GM21381 (cell line): Measurements from ENCODE around the gene ERVH48-1.
"Not testable (repeated sequence)": the region's sequence is repeated elsewhere in the genome, so short reads cannot be mapped to it uniquely, and the experiment has no call there.

Source experiments
- ATAC-seq: cut with Tn5 transposase; IDR thresholded peaks from one replicate; pipeline ENCODE4 v1.9.1; 2021; ENCODE audit warnings: mild to moderate bottlenecking, moderate library complexity; ENCODE audit not compliant: unreplicated experiment

Gene ERVH48-1

DNA sequence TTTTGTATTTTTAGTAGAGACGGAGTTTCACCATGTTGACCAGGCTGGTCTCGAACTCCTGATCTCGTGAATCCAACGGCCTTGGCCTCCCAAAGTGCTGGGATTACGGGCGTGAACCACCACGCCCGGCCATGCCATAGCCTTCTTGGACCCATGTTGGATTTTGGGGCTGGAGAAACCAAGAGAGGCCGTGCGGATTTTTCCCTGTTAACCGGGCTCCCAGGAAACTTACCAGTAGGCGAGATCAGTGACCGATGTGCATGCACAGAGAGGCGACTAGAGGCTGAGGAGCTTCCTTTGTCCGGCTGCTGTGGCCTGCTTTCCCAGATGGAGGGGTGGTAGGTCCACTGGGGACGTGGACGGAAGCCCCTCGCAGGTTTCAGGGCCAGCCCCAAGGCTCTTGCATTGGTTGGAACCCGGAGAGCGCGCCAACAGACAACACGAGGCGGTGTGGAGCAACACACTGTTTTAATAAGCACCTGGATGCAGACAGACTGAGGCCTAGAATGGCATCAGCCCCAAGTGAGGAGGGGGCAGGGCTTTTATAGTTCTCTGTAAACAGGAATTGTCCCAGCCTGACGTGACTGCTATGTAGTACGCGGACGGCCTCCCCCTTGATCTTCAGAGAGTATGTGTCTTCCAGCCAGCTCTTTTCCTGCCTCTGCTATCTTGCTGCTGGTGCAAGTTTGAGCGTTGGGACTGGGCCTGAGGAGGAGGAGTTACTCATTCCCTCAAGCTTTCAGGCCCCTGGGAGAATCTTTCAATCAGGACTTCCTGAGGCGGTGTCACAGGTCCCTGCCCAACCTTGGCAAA, at the start of gene ERVH48-1:
ERVH48-1 (minus strand) TSS at position 517 of the 813 bp plus-strand sequence. CDS start 6,624 bp downstream, outside the sequence.
- ATAC-seq: no peak

DNA sequence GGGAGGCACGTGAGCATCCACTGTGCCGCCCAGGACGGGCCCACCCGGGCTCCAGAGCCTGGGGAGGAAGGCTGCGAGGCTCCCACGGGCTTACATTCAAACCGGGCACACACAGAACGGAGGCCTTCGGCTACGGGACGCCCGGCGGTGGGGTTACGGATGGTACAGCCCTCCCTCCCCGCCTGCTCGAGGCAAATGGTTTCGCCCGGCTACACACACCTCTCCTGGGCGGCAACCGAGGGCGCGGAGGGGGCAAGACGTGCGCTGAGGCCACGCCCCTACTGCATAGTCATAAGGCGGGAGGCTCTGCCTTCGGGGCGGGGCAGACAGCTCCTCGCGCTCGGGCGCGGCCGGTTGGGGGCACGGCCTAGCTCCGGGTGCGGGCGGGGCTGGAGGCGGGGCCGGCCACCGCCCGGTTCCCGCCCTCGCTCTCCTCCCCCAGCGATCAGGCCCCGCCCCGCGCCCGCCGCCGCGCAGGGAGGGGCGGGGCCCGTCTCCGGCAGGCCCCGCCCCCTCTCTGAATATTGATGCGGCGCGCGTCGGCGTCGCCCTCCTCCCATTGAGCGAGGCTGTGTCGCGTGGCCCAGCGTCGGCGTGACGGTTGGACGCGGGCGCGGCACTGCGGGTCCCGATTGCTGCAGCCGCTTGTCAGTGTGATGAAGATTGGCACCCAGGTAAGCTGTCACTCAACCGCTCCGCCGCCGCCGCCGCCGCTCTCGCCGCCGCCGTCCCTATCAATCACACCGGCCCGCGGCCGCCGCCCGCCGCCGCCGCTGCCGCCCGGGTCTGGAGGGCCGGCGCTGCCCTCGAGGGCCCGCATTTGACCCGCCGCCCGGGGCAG, 48.8 kb upstream of the ERVH48-1 start, which contains the start of gene PKNOX1:
PKNOX1 (plus strand) TSS at position 572 of the 841 bp plus-strand sequence. CDS start 29,820 bp downstream, outside the sequence.
- peak; percentile 78 for ATAC-seq

DNA sequence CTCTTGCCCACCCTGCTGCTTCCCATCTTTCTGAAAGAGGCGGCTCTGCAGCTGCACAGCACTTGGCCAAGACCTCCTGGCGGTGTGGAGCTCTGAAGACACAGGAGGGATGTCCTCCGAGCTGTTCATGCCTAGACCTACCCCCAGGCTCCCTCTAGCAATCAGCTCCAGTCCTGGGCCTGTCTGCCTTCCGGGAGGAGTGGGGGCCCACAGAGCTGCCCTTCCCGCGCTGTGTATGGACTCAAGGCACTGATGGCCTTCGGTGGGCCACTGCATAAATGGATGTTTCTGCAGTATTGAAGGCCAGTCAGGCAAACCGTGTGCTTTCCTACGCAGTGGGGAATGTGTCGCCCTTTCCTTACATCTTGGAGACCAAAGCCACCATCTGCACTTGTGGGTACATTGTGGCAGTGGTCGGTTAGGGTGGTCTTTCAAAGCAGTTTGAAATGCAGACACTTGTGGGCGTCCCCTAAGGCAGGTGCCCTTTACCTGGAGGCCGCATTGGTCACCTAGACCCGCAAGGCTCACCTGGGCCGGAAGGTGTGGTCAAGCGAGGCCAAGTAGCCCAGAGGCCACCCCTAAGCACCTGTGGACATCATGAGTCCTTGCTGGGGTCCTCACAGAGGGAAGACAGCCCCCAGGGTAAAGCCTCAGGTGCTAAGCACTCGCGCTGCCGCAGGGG, 48.0 kb upstream of the ERVH48-1 start:
- ATAC-seq: no peak

DNA sequence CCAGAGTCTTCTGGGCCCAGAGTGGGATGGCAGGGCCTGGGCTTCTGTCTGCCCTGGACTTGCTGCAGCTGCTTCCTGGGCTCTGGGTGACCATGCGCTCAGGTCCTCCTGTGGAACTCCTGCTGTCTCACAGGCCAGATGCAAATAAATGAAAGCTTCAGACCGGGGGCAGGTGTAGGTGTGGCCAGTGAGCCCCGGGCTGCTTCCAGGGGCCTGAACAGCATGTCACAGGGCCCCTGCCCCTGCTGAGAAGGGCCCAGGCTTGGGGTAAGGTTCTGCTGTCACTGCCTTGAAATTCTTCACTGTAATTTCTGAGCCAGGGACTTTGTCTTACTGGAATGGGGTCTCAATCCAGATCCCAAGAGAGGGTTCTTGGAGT, 46.5 kb upstream of the ERVH48-1 start:
- ATAC-seq: no peak

DNA sequence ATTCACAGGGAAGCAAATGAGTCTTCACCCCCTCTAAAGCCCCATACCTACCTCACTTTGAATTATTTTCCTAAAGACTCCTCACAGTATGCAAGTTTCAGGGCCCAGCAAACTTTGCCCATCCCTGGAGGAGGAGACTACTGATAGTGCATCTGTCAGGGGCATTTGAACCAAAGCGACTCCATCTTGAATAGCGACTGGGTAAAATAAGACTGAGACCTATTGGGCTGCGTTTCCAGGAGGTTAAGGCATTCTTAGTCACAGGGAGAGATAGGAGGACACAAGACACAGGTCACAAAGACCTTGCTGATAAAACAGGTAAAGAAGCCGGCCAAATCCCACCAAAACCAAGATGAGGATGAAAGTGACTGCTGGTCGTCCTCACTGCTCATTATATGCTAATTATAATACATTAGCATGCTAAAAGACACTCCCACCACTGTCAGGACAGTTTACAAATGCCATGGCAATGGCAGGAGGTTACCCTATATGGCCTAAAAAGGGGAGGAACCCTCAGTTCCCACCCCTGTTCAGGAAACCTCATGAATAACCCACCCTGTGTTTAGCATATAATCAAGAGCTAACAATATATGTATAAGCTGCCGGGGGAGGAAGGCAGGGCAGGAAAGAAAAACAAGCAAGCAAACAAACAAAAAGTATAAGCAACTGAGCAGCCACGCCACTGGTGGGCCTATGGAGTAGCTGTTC, 45.7 kb upstream of the ERVH48-1 start:
- ATAC-seq: no peak

DNA sequence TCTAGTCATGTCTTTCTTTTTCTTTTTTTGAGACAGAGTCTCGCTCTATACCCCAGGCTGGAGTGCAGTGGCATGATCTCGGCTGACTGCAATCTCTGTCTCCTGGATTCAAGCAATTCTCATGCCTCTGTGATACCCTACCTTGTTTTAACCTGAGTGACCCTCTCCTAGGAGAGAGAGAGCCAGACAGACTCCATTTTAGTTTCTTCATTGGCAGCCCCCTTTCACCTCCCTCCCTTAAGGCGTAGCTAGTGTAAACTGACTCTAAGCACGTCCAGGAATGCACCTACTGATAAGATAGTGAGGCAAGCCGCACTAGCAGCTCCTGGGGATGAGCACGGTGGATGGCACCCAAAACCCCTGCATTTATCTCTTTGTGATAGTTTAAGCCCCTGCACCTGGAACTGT, 43.8 kb upstream of the ERVH48-1 start:
- ATAC-seq: no peak

DNA sequence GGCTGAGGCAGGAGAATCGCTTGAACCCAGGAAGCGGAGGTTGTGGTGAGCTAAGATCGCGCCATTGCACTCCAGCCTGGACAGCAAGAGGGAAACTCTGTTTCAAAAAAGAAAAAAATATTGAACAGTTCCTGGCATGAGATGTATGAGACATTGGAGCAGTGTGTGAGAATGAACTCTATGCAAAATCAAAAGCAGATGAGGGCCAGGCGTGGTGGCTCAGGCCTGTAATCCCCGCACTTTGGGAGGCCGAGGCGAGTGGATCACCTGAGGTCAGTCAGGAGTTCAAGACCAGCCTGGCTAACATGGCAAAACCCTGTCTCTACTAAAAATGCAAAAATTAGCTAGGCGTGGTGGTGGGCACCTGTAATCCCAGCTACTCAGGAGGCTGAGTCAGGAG, 42.2 kb upstream of the ERVH48-1 start:
- not testable (repeated sequence) for ATAC-seq

DNA sequence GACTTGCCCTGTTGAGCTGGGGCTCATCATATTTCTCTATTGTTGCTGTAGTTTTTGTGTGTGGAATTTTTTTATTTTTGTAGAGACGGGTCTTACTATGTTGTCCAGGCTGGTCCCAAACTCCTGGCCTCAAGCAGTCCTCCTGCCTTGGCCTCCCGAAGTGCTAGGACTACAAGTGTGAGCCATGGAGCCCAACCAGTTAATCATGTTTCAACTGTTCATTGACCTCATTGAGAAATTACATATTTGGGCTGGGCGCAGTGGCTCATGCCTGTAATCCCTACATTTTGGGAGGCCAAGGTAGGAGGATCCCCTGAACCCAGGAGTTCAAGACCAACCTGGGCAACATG, 39.8 kb upstream of the ERVH48-1 start:
- no peak for ATAC-seq

DNA sequence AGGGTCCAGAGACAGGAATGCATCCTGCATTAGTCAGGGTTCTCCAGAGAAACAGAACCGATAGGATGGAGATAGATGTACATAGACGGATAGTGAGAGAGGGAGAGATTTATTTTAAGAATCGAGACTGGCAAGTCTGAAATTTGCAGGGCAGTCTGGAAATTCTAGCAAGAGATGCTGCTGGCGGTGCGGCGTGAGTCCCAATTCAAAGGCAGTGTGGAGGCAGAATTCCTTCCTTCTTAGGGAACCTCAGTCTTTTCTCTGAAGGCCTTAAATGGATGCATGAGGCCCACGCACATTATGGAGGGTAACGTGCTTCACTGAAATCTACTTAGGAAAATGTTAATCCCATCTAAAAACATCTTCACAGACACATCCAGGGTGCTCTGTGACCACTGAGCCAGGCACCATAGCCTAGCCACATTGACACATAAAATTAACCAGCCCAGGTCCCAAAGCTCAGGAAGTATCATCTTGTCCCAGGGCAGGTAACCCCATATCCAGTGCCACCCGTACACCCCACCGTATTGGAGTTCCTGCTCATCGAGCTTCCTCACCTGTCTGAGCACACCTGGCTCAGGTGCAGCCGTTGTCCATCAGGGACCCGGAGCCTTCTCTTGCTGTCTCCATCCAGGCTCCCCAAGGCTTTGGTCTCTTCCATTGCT, 39.2 kb upstream of the ERVH48-1 start:
- ATAC-seq: no peak

DNA sequence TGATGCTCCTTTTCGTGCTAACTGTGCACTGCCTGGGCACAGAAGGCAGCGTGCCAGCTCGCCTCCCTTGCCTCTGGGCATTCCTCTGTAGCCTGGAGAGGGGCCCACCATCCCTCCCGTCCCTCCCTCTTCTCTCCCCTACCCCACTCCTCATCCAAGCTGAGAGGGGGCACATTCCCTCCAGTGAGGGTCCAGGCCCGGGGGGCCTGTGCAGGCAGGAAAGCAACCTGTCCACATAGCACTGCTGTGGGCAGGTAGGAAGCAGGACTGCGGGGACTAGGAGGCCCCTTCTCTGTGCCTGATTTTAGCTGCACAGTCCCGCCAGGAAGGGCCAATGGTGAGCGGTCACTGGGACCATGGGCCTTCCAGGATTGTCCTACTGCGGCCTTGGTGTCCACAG, 38.7 kb upstream of the ERVH48-1 start:
- ATAC-seq: no peak

DNA sequence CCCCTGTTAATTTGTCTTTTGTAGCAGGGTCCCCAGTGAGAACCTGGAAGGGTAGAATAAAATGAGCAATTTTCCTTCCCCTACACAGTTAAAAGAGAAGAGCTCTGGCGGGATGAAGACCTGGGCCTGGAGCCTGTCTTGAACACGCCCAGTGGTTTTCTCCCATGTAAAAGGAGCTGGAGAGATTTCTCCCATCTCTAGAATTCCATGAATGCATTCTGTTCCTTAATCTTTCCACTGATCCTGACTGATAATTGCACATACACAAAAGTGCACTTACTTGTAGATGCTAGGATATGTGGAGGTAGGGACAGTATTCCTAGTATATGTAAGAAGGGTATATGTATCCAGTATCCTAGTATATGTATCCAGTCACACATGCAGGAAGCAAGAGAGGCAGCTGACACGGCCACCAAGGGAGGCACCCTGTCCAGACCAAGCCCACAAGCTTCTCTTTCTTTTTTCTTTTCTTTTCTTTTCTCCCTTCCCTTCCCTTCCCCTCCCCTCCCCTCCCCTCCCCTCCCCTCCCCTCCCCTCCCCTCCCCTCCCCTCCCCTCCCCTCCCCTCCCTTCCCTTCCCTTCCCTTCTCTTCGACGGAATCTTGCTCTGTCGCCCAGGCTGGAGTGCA, 37.1 kb upstream of the ERVH48-1 start:
- ATAC-seq: no peak

DNA sequence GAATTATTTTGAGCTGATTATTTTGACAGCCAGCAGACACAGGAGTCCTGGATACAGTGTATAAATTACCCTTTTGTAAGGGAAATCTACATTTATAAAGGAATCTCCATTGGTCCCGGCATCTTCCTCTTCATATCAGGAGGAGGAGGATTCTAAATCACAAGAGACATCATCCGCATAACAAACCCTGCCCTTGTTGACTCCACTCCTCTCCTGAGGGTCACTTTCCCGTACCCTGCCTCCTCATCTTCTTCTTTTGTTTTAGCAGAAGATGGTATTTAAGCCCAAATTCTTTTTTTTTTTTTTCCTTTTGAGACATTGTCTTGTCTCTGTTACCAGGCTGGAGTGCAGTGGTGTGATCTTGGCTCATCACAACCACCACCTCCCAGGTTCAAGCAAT, 34.3 kb upstream of the ERVH48-1 start:
- no peak for ATAC-seq

DNA sequence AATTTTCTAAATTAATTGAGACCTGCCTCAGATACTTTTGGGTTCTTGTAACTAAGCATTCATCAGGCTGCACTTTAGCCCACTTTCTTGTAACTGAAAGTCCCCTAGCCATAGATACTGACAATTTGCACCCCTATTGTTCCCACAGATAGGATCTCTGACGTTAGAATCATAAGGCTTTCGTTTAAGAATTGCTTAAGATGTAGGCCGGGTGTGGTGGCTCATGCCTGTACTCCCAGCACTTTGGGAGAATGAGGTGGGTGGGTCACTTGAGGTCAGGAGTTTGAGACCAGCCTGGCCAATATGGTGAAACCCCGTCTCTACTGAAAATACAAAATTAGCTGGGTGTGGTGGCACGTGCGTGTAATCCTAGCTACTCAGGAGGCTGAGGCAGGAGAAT, 32.7 kb upstream of the ERVH48-1 start:
- not testable (repeated sequence) for ATAC-seq

DNA sequence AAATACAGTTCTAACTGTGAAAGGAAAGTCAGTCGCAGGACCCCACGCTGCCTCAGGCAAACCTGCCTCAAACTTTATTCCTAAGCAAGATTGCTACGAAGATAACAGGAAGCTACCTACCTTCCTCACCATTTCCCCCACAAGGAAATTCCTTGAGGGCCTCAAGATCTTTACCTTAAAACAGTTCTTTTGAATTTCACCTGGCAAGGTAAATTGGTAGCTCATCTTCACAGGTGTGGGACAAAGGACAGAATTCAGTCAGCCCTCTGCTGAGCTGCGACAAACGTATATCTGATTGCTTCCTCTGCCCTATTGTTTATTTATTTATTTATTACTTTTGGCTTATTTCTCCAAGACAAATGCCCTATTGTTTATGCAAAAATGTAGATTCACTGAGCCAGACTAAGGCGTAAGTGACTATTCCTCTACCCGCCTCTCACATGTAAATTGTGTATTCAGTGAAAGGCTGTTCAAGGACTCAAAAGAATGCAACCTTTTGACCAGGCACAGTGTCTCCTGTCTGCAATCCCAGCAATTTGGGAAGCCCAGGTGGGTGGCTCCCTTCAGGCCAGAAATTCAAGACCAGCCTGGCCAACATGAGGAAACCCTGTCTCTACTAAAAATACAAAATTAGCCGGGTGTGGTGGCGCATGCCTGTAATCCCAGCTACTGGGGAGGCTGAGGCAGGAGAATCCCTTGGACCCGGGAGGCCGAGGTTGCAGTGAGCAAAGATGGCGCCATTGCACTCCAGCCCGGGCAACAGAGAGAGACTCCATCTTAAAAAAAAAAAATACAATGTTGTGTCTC, 31.6 kb upstream of the ERVH48-1 start:
- peak; percentile 95 for ATAC-seq

DNA sequence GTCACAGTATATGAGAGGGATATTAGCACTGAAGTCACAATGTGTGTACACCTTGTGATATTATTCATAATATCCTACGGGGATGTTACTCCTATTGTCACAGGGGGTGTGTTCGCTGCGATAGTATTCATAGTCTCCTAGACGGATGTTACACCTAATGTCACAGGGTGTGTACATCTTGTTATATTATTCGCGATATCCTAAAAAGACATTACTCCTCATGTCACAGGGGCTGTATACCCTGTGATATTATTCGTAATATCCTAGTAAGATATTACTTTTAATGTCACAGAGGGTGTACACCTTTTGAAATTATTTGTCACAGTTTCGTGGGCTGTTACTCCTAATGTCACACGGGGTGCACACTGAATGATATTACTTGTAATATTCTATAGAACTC, 25.8 kb upstream of the ERVH48-1 start:
- not testable (repeated sequence) for ATAC-seq

DNA sequence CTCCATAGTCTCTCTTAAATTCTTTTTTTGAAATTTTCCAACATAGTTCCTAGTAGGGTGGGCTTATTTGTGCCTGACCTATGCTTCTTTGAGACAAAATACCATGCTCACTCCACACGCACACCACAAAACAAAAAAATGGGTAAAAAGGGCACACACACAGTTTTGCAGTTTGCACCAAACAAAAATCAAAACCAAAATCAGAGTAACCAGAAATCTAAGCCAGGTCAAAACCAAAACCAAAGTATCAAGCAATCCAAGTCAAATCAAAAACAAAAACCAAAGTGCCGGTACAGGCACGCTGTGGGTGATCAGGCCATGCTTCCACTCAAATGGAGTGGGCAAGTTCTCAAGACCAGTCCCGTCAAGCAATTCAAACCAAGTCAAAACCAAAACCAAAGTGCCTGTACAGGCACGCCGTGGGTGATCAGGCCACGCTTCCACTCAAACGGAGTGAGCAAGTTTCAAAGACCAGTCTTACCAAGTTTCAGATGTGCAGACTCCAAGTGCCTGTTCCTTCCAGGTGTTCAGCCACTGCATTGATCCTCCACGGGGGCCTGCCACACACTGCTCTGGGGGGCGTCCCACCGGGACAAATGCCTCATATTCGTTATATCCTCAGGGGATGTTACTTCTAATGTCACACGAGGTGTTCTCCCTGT, 23.8 kb upstream of the ERVH48-1 start:
- ATAC-seq: not testable (repeated sequence)

DNA sequence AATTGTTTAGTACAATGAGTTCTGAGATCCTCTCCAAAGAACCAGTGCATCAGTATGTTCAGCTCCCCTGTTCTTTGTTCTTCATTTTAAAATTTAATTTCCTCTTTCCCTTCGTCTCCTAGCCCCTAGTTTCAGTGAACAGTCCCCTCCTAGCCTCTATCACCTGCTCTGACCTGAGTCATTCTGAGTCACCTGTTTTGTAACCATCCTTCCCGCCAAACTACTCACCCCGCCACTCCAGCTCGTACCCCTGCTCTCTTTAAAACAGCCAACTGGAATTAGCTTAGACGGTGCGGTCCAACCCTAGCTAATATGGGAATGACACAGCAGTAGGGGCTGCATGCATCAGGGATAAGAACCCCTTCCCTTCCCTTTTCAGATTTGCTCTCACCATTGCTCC, 16.8 kb upstream of the ERVH48-1 start:
- ATAC-seq: no peak

DNA sequence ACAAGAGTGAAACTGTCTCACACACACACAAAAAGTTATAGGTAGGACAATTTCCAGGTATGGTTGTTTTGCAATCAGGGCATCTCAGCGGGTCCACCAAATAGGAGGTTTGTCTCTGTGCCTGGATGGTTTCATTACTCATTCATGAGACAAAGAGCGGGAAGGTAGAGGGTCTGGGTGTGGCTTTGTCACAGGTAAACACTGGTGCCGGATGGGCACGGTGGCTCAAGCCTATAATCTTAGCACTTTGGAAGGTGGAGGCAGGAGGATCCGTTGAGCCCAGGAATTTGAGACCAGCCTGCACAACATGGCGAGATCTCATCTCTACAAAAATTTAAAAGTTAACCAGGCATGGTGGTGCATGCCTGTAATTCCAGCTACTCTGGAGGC, 16.3 kb upstream of the ERVH48-1 start:
- no peak for ATAC-seq
